Neural progenitor cell (in vitro differentiated cells): ENCODE results near the gene DNAH3. TPM values are rescaled to one million over a fixed set of nuclear protein-coding genes. Genes with fewer than 3 reads are reported as not detected.

ENCODE experiments used
- DNase-seq: peaks from one replicate; pipeline ENCODE4 v3.0.0-alpha.2; 2016; ENCODE audit warnings: low spot score
- H2AFZ ChIP-seq: fragments of 200-600 bp; sonication (generic); replicated peaks from 2 replicates; pipeline ENCODE4 v1.6.1; 2016; ENCODE audit warnings: antibody characterized with exemption
- H3F3A ChIP-seq: fragments of 200-600 bp; sonication (generic); 2 replicates; pipeline ENCODE4 v1.6.1; 2016; ENCODE audit warnings: antibody characterized with exemption, low read depth
- H3K27ac ChIP-seq: fragments of 200-600 bp; sonication (generic); 2 replicates; pipeline ENCODE4 v1.5.1; 2016; ENCODE audit warnings: mild to moderate bottlenecking
- H3K27me3 ChIP-seq: fragments of 200-600 bp; sonication (generic); 2 replicates; pipeline ENCODE4 v1.6.1; 2016; ENCODE audit warnings: mild to moderate bottlenecking, moderate library complexity
- H3K36me3 ChIP-seq: fragments of 200-600 bp; sonication (generic); 2 replicates; pipeline ENCODE4 v1.5.1; 2016
- H3K4me1 ChIP-seq: fragments of 200-600 bp; sonication (generic); 2 replicates; pipeline ENCODE4 v1.6.1; 2016; ENCODE audit warnings: mixed run types
- H3K4me2 ChIP-seq: fragments of 200-600 bp; sonication (generic); 2 replicates; pipeline ENCODE4 v1.6.1; 2016
- H3K4me3 ChIP-seq: fragments of 200-600 bp; sonication (generic); 2 replicates; pipeline ENCODE4 v1.5.1; 2016
- H3K79me2 ChIP-seq: fragments of 200-600 bp; sonication (generic); 2 replicates; pipeline ENCODE4 v1.6.1; 2016; ENCODE audit warnings: low read depth
- H3K9ac ChIP-seq: fragments of 200-600 bp; sonication (generic); 2 replicates; pipeline ENCODE4 v1.6.1; 2016
- H3K9me3 ChIP-seq: fragments of 200-600 bp; sonication (generic); 2 replicates; pipeline ENCODE4 v1.5.1; 2016; ENCODE audit warnings: low read depth
- H4K20me1 ChIP-seq: fragments of 200-600 bp; sonication (generic); 2 replicates; pipeline ENCODE4 v1.6.1; 2016; ENCODE audit warnings: low read depth
- H3K27ac Mint-ChIP-seq: 3 replicates; pipeline ENCODE4 v1.8.0; 2021; ENCODE audit warnings: mixed read lengths
- H3K27me3 Mint-ChIP-seq: 2 replicates; pipeline ENCODE4 v1.8.0; 2022; ENCODE audit warnings: low read depth, mild to moderate bottlenecking, inconsistent platforms, moderate library complexity, mixed read lengths; ENCODE audit not compliant: insufficient read depth
- H3K36me3 Mint-ChIP-seq: 3 replicates; pipeline ENCODE4 v1.8.0; 2021; ENCODE audit warnings: mixed read lengths
- H3K4me1 Mint-ChIP-seq: 3 replicates; pipeline ENCODE4 v1.8.0; 2021; ENCODE audit warnings: mixed read lengths
- H3K4me3 Mint-ChIP-seq: 3 replicates; pipeline ENCODE4 v1.8.0; 2021; ENCODE audit warnings: mild to moderate bottlenecking, moderate library complexity, mixed read lengths
- H3K9me3 Mint-ChIP-seq: 3 replicates; pipeline ENCODE4 v1.8.0; 2020; ENCODE audit warnings: mixed read lengths
- CTCF ChIP-seq: fragments of 200-600 bp; sonication (generic); IDR thresholded peaks from 2 replicates; pipeline ENCODE4 v1.5.1; 2017; ENCODE audit warnings: antibody characterized with exemption, mild to moderate bottlenecking
- EZH2 ChIP-seq: fragments of 200-600 bp; sonication (generic); IDR thresholded peaks from 2 replicates; pipeline ENCODE4 v1.6.1; 2017; ENCODE audit warnings: antibody characterized with exemption, mild to moderate bottlenecking, moderate library complexity
- EZH2phosphoT487 ChIP-seq: fragments of 200-600 bp; sonication (generic); IDR thresholded peaks from 2 replicates; pipeline ENCODE4 v1.6.1; 2017; ENCODE audit warnings: antibody characterized with exemption
- total RNA-seq: library from RNA; depleted of rRNA; stranded (reverse); fragments of >200 nt; gene quantifications from 2 replicates; pipeline ENCODE4 v1.2.3, GENCODE V29; 2015; ENCODE audit warnings: low replicate concordance

Gene DNAH3
- total RNA-seq, 1 donor from 2014 or later = 0.92 TPM

- H3K36me3 Mint-ChIP-seq = no peaks in the 10 kb centered on the region
- Histone ChIP-seq H3K9me3 (no peaks in the 10 kb centered on the region), H3K9ac (no peak overlapping the region), H3K4me2 (peak overlapping the region; percentile 76), H3F3A (peaks cover 6% of the 10 kb centered on the region), H3K4me3 (peak overlapping the region; percentile 89), H3K4me1 (peaks cover 36% of the 10 kb centered on the region), H3K36me3 (no peaks in the 10 kb centered on the region), H3K79me2 (peaks cover 69% of the 10 kb centered on the region), H3K27me3 (no peaks in the 10 kb centered on the region), H2AFZ (no peak overlapping the region), H4K20me1 (peaks cover 30% of the 10 kb centered on the region), H3K27ac (no peak overlapping the region)
- peaks cover 39% of the 10 kb centered on the region for H3K4me1 Mint-ChIP-seq
- peak overlapping the region; percentile 92 for H3K4me3 Mint-ChIP-seq
- TF ChIP-seq EZH2phosphoT487 (no peak), EZH2 (no peak), CTCF (no peak)
- peaks cover 2% of the 10 kb centered on the region for H3K27me3 Mint-ChIP-seq
- H3K27ac Mint-ChIP-seq = no peak overlapping the region
- no peaks in the 10 kb centered on the region for H3K9me3 Mint-ChIP-seq
- DNase-seq = no peak
Observed at GRCh38 chr16:20902426-20902825, 248.2 kb downstream of the DNAH3 start.

- Mint-ChIP-seq H3K4me1 (peaks cover 39% of the 10 kb centered on the region), H3K27me3 (peaks cover 2% of the 10 kb centered on the region), H3K27ac (peak overlapping the region; percentile 100), H3K36me3 (no peaks in the 10 kb centered on the region), H3K4me3 (peak overlapping the region; percentile 92), H3K9me3 (no peaks in the 10 kb centered on the region)
- Histone ChIP-seq H3K27me3 (no peaks in the 10 kb centered on the region), H3K9ac (peak overlapping the region; percentile 92), H3K27ac (peak overlapping the region; percentile 98), H2AFZ (peak overlapping the region; percentile 94), H3K4me1 (peaks cover 36% of the 10 kb centered on the region), H3K4me3 (peak overlapping the region; percentile 89), H3K36me3 (no peaks in the 10 kb centered on the region), H3F3A (peaks cover 6% of the 10 kb centered on the region), H3K9me3 (no peaks in the 10 kb centered on the region), H4K20me1 (peaks cover 36% of the 10 kb centered on the region), H3K4me2 (peak overlapping the region; percentile 76), H3K79me2 (peaks cover 77% of the 10 kb centered on the region)
- TF ChIP-seq EZH2phosphoT487 (no peak), EZH2 (no peak), CTCF (no peak)
- peak; percentile 54 for DNase-seq
Observed at GRCh38 chr16:20901436-20902112, 249.1 kb downstream of the DNAH3 start.

GRCh38 chr16:20901068-20901435 lies 249.6 kb downstream of the DNAH3 start:
- peak overlapping the region; percentile 92 for H3K4me3 Mint-ChIP-seq

More at GRCh38 chr16:20901068-20901435, 249.6 kb downstream of the DNAH3 start:
- DNase-seq = no peak
- Histone ChIP-seq H3K9me3 (no peaks in the 10 kb centered on the region), H3K36me3 (no peaks in the 10 kb centered on the region), H3K4me3 (peak overlapping the region; percentile 89), H3K27ac (peak overlapping the region; percentile 98), H3K4me1 (peaks cover 36% of the 10 kb centered on the region), H3F3A (peaks cover 6% of the 10 kb centered on the region), H3K4me2 (peak overlapping the region; percentile 76), H3K79me2 (peaks cover 82% of the 10 kb centered on the region), H4K20me1 (peaks cover 36% of the 10 kb centered on the region), H3K9ac (peak overlapping the region; percentile 92), H3K27me3 (no peaks in the 10 kb centered on the region), H2AFZ (peak overlapping the region; percentile 94)
- no peaks in the 10 kb centered on the region for H3K36me3 Mint-ChIP-seq
- peak overlapping the region; percentile 100 for H3K27ac Mint-ChIP-seq
- H3K9me3 Mint-ChIP-seq = no peaks in the 10 kb centered on the region
- TF ChIP-seq CTCF = no peak
- TF ChIP-seq EZH2phosphoT487 = no peak
- TF ChIP-seq EZH2 = no peak
- H3K27me3 Mint-ChIP-seq = peaks cover 2% of the 10 kb centered on the region
- H3K4me1 Mint-ChIP-seq = peaks cover 39% of the 10 kb centered on the region
